ENCODE measurements around the gene AMIGO2.

DNA sequence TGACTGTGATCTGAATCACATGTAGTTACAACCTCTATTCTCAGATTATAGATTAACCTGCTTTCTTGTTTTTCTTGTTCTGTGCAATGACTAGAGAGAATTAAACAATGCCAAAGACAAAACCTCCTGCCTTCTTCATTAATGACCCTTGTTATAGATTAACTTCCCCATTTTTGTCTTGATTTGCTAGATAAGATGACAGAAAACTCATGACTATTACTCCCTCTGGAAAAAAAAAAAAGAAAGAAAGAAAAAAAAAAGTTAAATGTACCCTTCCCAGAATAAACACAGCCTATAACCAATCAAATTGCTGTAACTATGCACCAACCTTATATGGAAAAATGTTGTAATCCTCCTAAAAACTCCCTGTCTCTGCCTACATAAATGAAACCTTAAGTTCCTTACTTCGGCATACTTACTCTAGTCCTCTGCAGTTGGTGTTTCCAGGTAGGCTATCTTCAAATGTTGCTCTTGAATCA lies 41.5 kb downstream of the AMIGO2 start:
- TF ChIP-seq, protein P1, sequence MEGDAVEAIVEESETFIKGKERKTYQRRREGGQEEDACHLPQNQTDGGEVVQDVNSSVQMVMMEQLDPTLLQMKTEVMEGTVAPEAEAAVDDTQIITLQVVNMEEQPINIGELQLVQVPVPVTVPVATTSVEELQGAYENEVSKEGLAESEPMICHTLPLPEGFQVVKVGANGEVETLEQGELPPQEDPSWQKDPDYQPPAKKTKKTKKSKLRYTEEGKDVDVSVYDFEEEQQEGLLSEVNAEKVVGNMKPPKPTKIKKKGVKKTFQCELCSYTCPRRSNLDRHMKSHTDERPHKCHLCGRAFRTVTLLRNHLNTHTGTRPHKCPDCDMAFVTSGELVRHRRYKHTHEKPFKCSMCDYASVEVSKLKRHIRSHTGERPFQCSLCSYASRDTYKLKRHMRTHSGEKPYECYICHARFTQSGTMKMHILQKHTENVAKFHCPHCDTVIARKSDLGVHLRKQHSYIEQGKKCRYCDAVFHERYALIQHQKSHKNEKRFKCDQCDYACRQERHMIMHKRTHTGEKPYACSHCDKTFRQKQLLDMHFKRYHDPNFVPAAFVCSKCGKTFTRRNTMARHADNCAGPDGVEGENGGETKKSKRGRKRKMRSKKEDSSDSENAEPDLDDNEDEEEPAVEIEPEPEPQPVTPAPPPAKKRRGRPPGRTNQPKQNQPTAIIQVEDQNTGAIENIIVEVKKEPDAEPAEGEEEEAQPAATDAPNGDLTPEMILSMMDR (tag by site-specific recombination; IDR thresholded peaks at IDR 0.05), result no peak
- TF ChIP-seq, protein P2, sequence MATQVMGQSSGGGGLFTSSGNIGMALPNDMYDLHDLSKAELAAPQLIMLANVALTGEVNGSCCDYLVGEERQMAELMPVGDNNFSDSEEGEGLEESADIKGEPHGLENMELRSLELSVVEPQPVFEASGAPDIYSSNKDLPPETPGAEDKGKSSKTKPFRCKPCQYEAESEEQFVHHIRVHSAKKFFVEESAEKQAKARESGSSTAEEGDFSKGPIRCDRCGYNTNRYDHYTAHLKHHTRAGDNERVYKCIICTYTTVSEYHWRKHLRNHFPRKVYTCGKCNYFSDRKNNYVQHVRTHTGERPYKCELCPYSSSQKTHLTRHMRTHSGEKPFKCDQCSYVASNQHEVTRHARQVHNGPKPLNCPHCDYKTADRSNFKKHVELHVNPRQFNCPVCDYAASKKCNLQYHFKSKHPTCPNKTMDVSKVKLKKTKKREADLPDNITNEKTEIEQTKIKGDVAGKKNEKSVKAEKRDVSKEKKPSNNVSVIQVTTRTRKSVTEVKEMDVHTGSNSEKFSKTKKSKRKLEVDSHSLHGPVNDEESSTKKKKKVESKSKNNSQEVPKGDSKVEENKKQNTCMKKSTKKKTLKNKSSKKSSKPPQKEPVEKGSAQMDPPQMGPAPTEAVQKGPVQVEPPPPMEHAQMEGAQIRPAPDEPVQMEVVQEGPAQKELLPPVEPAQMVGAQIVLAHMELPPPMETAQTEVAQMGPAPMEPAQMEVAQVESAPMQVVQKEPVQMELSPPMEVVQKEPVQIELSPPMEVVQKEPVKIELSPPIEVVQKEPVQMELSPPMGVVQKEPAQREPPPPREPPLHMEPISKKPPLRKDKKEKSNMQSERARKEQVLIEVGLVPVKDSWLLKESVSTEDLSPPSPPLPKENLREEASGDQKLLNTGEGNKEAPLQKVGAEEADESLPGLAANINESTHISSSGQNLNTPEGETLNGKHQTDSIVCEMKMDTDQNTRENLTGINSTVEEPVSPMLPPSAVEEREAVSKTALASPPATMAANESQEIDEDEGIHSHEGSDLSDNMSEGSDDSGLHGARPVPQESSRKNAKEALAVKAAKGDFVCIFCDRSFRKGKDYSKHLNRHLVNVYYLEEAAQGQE (tag by site-specific recombination; IDR thresholded peaks at IDR 0.05), result no peak
- TF ChIP-seq, protein P3, sequence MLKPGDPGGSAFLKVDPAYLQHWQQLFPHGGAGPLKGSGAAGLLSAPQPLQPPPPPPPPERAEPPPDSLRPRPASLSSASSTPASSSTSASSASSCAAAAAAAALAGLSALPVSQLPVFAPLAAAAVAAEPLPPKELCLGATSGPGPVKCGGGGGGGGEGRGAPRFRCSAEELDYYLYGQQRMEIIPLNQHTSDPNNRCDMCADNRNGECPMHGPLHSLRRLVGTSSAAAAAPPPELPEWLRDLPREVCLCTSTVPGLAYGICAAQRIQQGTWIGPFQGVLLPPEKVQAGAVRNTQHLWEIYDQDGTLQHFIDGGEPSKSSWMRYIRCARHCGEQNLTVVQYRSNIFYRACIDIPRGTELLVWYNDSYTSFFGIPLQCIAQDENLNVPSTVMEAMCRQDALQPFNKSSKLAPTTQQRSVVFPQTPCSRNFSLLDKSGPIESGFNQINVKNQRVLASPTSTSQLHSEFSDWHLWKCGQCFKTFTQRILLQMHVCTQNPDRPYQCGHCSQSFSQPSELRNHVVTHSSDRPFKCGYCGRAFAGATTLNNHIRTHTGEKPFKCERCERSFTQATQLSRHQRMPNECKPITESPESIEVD (tag by site-specific recombination; IDR thresholded peaks at IDR 0.05), result no peak
- TF ChIP-seq, protein P4, sequence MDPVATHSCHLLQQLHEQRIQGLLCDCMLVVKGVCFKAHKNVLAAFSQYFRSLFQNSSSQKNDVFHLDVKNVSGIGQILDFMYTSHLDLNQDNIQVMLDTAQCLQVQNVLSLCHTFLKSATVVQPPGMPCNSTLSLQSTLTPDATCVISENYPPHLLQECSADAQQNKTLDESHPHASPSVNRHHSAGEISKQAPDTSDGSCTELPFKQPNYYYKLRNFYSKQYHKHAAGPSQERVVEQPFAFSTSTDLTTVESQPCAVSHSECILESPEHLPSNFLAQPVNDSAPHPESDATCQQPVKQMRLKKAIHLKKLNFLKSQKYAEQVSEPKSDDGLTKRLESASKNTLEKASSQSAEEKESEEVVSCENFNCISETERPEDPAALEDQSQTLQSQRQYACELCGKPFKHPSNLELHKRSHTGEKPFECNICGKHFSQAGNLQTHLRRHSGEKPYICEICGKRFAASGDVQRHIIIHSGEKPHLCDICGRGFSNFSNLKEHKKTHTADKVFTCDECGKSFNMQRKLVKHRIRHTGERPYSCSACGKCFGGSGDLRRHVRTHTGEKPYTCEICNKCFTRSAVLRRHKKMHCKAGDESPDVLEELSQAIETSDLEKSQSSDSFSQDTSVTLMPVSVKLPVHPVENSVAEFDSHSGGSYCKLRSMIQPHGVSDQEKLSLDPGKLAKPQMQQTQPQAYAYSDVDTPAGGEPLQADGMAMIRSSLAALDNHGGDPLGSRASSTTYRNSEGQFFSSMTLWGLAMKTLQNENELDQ (tag by site-specific recombination; IDR thresholded peaks at IDR 0.05; ENCODE audit: low read depth), result no peak
- TF ChIP-seq HOXA7 (CRISPR knock-in tag; IDR thresholded peaks at IDR 0.05; ENCODE audit: borderline replicate concordance) (no peak), ZFP69B (tag by site-specific recombination; IDR thresholded peaks at IDR 0.05) (no peak), SP7 (tag by site-specific recombination; IDR thresholded peaks at IDR 0.05) (no peak), ZNF416 (tag by site-specific recombination; IDR thresholded peaks at IDR 0.05) (no peak), KLF1 (tag by site-specific recombination; IDR thresholded peaks at IDR 0.05) (no peak), ZNF23 (tag by site-specific recombination; IDR thresholded peaks at IDR 0.05; ENCODE audit: borderline replicate concordance) (no peak)
- TF ChIP-seq, protein P5, sequence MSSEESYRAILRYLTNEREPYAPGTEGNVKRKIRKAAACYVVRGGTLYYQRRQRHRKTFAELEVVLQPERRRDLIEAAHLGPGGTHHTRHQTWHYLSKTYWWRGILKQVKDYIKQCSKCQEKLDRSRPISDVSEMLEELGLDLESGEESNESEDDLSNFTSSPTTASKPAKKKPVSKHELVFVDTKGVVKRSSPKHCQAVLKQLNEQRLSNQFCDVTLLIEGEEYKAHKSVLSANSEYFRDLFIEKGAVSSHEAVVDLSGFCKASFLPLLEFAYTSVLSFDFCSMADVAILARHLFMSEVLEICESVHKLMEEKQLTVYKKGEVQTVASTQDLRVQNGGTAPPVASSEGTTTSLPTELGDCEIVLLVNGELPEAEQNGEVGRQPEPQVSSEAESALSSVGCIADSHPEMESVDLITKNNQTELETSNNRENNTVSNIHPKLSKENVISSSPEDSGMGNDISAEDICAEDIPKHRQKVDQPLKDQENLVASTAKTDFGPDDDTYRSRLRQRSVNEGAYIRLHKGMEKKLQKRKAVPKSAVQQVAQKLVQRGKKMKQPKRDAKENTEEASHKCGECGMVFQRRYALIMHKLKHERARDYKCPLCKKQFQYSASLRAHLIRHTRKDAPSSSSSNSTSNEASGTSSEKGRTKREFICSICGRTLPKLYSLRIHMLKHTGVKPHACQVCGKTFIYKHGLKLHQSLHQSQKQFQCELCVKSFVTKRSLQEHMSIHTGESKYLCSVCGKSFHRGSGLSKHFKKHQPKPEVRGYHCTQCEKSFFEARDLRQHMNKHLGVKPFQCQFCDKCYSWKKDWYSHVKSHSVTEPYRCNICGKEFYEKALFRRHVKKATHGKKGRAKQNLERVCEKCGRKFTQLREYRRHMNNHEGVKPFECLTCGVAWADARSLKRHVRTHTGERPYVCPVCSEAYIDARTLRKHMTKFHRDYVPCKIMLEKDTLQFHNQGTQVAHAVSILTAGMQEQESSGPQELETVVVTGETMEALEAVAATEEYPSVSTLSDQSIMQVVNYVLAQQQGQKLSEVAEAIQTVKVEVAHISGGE (tag by site-specific recombination; conservative IDR thresholded peaks at IDR 0.05; ENCODE audit: low read depth), result no peak
- TF ChIP-seq, protein P6, sequence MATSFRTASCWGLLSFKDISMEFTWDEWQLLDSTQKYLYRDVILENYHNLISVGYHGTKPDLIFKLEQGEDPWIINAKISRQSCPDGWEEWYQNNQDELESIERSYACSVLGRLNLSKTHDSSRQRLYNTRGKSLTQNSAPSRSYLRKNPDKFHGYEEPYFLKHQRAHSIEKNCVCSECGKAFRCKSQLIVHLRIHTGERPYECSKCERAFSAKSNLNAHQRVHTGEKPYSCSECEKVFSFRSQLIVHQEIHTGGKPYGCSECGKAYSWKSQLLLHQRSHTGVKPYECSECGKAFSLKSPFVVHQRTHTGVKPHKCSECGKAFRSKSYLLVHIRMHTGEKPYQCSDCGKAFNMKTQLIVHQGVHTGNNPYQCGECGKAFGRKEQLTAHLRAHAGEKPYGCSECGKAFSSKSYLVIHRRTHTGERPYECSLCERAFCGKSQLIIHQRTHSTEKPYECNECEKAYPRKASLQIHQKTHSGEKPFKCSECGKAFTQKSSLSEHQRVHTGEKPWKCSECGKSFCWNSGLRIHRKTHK (tag by site-specific recombination; IDR thresholded peaks at IDR 0.05), result no peak
- TF ChIP-seq, protein P7, sequence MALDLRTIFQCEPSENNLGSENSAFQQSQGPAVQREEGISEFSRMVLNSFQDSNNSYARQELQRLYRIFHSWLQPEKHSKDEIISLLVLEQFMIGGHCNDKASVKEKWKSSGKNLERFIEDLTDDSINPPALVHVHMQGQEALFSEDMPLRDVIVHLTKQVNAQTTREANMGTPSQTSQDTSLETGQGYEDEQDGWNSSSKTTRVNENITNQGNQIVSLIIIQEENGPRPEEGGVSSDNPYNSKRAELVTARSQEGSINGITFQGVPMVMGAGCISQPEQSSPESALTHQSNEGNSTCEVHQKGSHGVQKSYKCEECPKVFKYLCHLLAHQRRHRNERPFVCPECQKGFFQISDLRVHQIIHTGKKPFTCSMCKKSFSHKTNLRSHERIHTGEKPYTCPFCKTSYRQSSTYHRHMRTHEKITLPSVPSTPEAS (tag by site-specific recombination; IDR thresholded peaks at IDR 0.05), result no peak

Data from HEK293 (cell line).